ENCODE data around the gene CENPT. TPM values are rescaled to one million over a fixed set of nuclear protein-coding genes. Genes with fewer than 3 reads are reported as not detected.

The CENPT gene
- total and polyA plus RNA-seq, 2 of the 13 experiments (the other 11 are each of a cell fraction or from before 2014, with no cell fraction given): 40.9 to 43.3 TPM

GRCh38 chr16:67806428-67807147 is 40.9 kb downstream of the CENPT start, which contains the start of the genes RANBP10 and TSNAXIP1 (continued):
- TF ChIP-seq E2F1 (CRISPR knock-in tag; IDR thresholded peaks at IDR 0.05) (peak; percentile 71; the same call in 1 of the 2 replicates), TCF7 (IDR thresholded peaks at IDR 0.05; ENCODE audit: low read depth) (no peak), ZNF12 (CRISPR knock-in tag; IDR thresholded peaks at IDR 0.05) (no peak), JUNB (CRISPR knock-in tag; IDR thresholded peaks at IDR 0.05; ENCODE audit: borderline replicate concordance) (no peak), HNRNPK (IDR thresholded peaks at IDR 0.05; ENCODE audit: low read depth, low read length, poor library complexity, severe bottlenecking) (no peak), AFF4 (CRISPR knock-in tag; IDR thresholded peaks at IDR 0.05) (no peak), ASH2L (IDR thresholded peaks at IDR 0.05; ENCODE audit: insufficient read length, low read depth, low read length) (peak; percentile 95), KLF13 (CRISPR knock-in tag; IDR thresholded peaks at IDR 0.05) (peak; percentile 85; the same call in 1 of the 2 replicates), MYC (CRISPR knock-in tag; IDR thresholded peaks at IDR 0.05; ENCODE audit: borderline replicate concordance) (peak; percentile 32; the same call in 1 of the 2 replicates), ZFP90 (CRISPR knock-in tag; IDR thresholded peaks at IDR 0.05; ENCODE audit: borderline replicate concordance) (peak; percentile 62)
- TF ChIP-seq, protein P1, sequence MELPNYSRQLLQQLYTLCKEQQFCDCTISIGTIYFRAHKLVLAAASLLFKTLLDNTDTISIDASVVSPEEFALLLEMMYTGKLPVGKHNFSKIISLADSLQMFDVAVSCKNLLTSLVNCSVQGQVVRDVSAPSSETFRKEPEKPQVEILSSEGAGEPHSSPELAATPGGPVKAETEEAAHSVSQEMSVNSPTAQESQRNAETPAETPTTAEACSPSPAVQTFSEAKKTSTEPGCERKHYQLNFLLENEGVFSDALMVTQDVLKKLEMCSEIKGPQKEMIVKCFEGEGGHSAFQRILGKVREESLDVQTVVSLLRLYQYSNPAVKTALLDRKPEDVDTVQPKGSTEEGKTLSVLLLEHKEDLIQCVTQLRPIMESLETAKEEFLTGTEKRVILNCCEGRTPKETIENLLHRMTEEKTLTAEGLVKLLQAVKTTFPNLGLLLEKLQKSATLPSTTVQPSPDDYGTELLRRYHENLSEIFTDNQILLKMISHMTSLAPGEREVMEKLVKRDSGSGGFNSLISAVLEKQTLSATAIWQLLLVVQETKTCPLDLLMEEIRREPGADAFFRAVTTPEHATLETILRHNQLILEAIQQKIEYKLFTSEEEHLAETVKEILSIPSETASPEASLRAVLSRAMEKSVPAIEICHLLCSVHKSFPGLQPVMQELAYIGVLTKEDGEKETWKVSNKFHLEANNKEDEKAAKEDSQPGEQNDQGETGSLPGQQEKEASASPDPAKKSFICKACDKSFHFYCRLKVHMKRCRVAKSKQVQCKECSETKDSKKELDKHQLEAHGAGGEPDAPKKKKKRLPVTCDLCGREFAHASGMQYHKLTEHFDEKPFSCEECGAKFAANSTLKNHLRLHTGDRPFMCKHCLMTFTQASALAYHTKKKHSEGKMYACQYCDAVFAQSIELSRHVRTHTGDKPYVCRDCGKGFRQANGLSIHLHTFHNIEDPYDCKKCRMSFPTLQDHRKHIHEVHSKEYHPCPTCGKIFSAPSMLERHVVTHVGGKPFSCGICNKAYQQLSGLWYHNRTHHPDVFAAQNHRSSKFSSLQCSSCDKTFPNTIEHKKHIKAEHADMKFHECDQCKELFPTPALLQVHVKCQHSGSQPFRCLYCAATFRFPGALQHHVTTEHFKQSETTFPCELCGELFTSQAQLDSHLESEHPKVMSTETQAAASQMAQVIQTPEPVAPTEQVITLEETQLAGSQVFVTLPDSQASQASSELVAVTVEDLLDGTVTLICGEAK (IDR thresholded peaks at IDR 0.05): no peak
- TF ChIP-seq, protein P1 (CRISPR knock-in tag; IDR thresholded peaks at IDR 0.05): peak; percentile 18; the same call in 1 of the 2 replicates
